HK-2 (cell line): Measurements from ENCODE around the gene TUSC2.
"Not testable (repeated sequence)": the region's sequence is repeated elsewhere in the genome, so short reads cannot be mapped to it uniquely, and the experiment has no call there.

ENCODE experiments used
- DNase-seq: peaks from one replicate; pipeline ENCODE4 v3.0.0-alpha.2; 2018; ENCODE audit not compliant: unreplicated experiment

The TUSC2 gene

GRCh38 chr3:50318615-50319014 is 9.4 kb downstream of the TUSC2 start:
- no peak for DNase-seq

- DNase-seq: no peak
Observed at GRCh38 chr3:50318163-50318562, 9.9 kb downstream of the TUSC2 start.

GRCh38 chr3:50317300-50317699 is 10.7 kb downstream of the TUSC2 start:
- DNase-seq: no peak

- DNase-seq: peak; percentile 83
Observed at GRCh38 chr3:50316657-50317242, 11.3 kb downstream of the TUSC2 start.

GRCh38 chr3:50314816-50315215 is 13.2 kb downstream of the TUSC2 start:
- no peak for DNase-seq

- no peak for DNase-seq
Observed at GRCh38 chr3:50314342-50314741, 13.7 kb downstream of the TUSC2 start.

- not testable (repeated sequence) for DNase-seq
Observed at GRCh38 chr3:50312041-50312440, 16.0 kb downstream of the TUSC2 start.

- DNase-seq: no peak
Observed at GRCh38 chr3:50304601-50305000, 23.4 kb downstream of the TUSC2 start.

- DNase-seq: no peak
Observed at GRCh38 chr3:50303013-50303815, 24.8 kb downstream of the TUSC2 start, which contains the start of gene HYAL1. Gene HYAL1 (minus strand): TSS chr3:50303574. CDS start chr3:50302956, 618 bp downstream.

- DNase-seq: no peak
Observed at GRCh38 chr3:50302095-50303012, 25.7 kb downstream of the TUSC2 start.

GRCh38 chr3:50300681-50301254 is 27.3 kb downstream of the TUSC2 start:
- no peak for DNase-seq

- no peak for DNase-seq
Observed at GRCh38 chr3:50299929-50300680, 27.9 kb downstream of the TUSC2 start.

GRCh38 chr3:50299638-50299928 is 28.4 kb downstream of the TUSC2 start:
- DNase-seq: no peak

GRCh38 chr3:50298836-50299637 is 29.0 kb downstream of the TUSC2 start, which contains the start of the genes HYAL3 and NAA80:
Gene HYAL3 (minus strand): TSS chr3:50299405. CDS start chr3:50295602, 3,803 bp downstream.
Gene NAA80 (minus strand): TSS chr3:50299405. CDS start chr3:50297463, 1,942 bp downstream.
- peak; percentile 98 for DNase-seq

GRCh38 chr3:50297896-50298725 is 29.9 kb downstream of the TUSC2 start:
- DNase-seq: no peak

GRCh38 chr3:50297384-50297775 is 30.6 kb downstream of the TUSC2 start:
- no peak for DNase-seq

GRCh38 chr3:50296721-50297383 is 31.2 kb downstream of the TUSC2 start:
- no peak for DNase-seq

- no peak for DNase-seq
Observed at GRCh38 chr3:50295553-50296431, 32.2 kb downstream of the TUSC2 start.
